ENCODE data around the gene NXPH1. TPM values are rescaled to one million over a fixed set of nuclear protein-coding genes. Genes with fewer than 3 reads are reported as not detected.
"Not testable (repeated sequence)": the region's sequence is repeated elsewhere in the genome, so short reads cannot be mapped to it uniquely, and the experiment has no call there.

NXPH1 gene
- total RNA-seq, 1 donor from 2014 or later: not detected

DNA sequence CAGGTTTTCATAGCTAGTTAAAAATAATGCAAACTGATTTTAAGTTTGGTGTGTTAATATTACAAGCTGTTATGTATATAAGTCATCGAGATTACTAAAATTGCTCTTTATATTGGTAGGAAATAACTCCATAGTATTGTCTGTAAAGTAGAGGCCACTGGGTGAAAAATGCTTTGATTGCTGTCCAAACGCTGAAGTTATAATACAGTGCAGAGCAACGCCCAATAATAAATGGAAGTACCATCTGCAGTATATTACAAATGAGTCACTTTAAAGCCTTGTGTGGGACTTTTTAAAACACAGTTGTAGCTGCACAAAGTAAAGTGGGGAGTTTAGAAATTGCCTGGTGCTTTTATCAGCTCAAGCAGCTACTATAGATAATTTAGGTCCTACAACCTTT is 196.1 kb downstream of the NXPH1 start:
- intact Hi-C loops (cut with DNase I): no loop called here
- ATAC-seq (no peak), DNase-seq (ENCODE audit: missing footprints) (no peak)

DNA sequence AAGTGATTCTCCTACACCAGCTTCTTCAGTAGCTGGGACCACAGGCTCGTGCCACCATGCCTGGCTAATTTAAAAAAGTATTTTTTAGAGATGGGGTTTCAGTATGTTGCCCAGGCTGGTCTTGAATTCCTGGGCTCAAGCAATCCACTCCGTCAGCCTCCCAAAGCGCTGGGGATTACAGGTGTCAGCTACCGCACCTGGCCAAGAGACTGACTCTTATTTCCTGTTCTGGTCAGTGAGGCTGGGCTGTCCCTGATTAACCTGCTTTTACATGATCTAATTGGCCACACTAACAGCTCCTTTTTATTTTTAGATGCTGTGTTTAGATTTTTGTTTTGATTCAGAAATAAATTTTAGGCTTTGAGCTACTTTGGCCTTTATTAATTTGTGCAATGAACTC is 203.9 kb downstream of the NXPH1 start:
- ATAC-seq: no peak
- no peak for DNase-seq (ENCODE audit: missing footprints)
- intact Hi-C loops (cut with DNase I): no loop called here

DNA sequence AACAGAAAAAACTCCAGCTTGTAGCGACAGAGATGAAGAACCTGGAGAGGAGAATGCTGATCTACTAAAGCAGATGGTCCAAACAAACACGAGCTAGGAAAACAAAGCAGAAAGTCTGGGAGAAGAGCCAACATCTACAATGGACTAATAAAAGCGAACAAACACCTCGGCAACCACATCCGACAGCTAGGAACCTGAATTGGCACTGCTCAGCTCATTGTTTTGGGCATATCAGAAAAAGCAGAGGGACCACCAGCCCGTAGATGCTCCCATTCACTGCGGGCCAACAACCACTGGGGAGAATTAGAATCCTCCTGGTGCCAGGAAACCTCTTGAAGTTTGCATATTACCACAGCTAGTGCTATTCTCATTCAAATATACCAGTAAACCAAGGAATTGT is 204.7 kb downstream of the NXPH1 start:
- DNase-seq (ENCODE audit: missing footprints): no peak
- intact Hi-C loops (cut with DNase I): no loop called here
- ATAC-seq: no peak

DNA sequence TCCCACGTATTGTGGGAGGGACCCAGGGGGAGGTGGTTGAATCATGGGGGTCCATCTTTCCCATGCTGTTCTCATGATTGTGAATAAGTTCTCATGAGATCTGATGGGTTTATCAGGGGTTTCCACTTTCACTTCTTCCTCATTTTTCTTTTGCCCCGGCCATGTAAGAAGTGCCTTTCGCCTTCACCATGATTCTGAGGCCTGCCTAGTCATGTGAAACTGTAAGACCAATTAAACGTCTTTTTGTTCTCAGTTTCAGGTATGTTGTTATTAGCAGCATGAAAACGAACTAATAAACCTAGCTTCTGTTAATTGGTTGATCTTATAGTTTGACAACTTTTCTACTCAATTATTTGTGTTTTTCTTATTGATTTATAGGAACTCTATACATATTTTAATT is 206.3 kb downstream of the NXPH1 start:
- DNase-seq (ENCODE audit: missing footprints) (no peak), ATAC-seq (no peak)
- intact Hi-C loops (cut with DNase I): no loop called here

DNA sequence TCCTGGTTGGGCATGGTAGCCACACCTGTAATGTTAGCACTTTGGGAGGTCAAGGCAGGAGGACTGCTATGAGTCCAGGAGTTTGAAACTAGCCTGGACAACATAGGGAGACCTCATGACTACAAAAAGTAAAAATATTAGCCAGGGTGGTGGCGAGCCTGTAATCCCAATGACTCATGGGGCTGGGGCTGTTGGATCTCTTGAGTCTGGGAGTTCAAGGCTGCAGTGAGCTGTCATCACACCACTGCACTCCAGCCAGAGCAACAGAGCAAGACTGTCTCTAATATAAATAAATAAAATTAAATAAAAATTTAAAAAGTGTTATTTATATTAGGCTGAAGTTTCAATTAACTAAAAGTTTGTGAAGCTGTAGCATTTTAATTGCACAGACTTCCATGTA is 207.3 kb downstream of the NXPH1 start:
- intact Hi-C loops (cut with DNase I): no loop called here
- ATAC-seq: no peak
- no peak for DNase-seq (ENCODE audit: missing footprints)

DNA sequence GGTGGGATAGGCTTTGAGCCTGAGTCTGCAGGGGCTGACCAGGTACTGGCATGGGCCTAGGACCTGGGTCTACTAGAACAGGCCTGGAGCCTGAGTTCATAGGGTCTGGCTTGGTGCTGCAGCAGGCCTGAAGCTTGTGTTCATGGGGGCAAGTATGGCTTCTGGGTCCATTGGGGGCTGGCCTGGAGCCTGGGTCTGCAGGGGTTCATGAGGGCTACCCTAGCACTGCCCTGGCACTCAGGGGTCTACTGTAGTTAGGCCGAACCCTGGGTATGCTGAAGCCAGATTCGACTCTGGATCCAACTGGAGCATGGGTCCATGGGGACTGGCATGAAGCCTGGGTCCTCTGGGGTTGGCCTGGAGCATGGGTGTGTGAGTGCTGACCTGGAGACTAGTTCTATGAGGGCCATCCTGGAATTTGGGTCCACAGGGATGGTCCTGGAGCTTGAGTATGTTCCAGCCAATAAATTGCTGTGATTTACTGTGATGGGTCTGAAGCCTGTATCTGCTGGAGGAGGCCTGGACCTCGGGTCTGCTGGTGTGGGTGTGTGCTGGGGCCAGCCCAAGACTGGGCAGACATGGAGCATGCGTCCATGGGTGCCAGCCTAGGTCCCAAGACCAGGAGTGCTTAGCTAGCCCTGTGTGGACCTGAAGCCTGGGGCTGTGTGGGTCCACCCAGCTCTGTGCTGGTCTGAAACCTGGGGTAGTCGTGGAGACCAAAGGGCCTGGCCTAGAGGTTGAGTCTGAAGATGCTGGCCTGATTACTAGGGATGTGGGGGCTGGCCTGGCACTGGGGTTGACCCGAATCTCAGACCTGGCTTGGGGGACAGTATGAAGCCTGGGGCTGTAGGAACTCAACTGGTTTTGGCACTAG is 235.5 kb downstream of the NXPH1 start:
- DNase-seq (ENCODE audit: missing footprints) (peak; percentile 39), ATAC-seq (no peak)
- intact Hi-C loops (cut with DNase I): no loop called here

DNA sequence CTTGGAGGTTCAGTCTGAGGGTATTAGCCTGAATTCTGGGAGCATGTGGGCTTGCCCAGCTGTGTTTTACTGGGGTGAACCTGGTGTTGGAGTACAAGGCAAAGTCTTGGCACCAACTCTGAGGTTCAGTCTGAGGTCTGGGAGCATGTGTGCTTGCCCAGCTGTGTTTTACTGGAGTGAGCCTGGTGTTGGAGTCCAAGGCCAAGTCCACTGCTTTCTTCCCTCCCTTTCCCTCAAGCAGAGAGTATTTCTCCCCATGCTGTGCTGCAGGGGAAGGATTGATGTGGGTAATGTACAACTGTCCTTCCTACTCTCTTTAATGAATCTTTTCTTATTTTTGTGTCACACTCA is 236.1 kb downstream of the NXPH1 start:
- DNase-seq (ENCODE audit: missing footprints) (no peak), ATAC-seq (no peak)
- intact Hi-C loops (cut with DNase I): no loop called here

DNA sequence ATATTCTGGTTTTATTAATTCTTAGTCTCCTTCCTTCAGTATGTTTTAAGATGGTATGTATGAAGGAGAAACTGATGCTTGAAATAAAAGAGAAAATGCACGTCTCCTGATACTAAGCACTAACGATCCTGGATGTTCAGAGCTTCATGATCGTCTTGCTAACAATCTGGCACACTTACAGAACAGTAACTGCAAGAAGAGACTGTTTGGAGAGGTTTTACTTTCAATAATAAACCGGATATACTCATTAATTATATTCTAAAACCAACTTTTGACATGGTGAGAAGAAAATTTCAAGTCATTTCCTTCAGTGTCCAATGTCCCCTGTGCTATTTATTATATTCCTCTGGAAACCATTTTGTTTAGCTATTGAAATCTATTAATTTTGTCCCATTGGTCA is 251.0 kb downstream of the NXPH1 start:
- intact Hi-C loops (cut with DNase I): no loop called here
- ATAC-seq: no peak
- DNase-seq (ENCODE audit: missing footprints): no peak

DNA sequence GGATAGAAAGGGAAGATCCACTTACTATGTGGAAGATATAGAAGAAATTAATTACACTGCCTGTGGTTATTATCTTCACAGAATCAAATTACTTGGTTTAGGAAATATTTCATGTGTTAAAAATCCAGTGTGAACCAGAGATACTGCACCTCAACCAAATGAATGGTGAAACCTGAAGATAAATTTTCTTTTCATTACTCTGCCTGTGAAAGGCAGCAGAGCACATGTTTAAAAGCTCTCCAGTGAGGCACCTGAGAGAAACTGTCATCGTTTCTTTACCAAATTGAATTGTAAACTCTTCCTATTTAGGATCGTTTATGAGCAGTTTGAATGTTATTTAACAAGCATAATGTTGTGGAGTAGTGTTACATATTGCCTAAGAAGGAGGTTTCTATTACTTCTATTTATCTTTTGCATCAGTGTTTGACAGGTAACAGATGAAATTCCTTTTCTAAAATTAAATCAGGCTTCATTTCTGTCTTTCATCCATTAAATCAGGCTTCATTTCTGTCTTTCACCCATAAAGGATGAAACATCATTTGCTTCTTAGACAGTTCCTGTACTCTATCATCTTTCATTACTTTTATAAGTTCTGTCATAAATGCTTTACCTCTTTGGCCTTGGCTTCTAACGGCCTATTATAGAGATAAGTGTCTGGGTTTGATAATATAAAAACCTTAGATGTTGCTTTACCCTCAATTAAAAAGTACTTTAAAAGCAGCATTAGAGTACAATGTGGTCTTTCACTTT is 266.6 kb downstream of the NXPH1 start:
- no peak for DNase-seq (ENCODE audit: missing footprints)
- no peak for ATAC-seq
- intact Hi-C loops (cut with DNase I): no loop called here

DNA sequence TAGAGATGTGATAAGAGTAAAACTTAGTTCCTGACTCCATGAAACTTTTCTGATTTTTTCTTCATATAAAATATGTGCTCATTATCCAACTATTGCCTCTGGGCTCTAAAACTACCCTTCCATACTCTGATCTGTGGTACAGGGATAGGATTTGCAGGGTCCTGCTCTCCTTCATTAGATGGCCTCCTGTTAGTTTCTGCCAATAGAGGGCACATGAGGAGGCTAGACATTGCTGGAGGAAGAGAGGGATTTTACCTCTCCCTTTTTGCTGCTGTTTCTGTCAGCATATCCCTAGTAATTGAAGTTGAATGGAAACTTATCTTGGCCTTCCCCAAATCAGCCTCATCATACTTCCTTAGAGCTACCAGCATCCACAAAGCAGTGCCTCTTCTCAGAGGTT is 269.4 kb downstream of the NXPH1 start:
- intact Hi-C loops (cut with DNase I): no loop called here
- DNase-seq (ENCODE audit: missing footprints) (no peak), ATAC-seq (no peak)

DNA sequence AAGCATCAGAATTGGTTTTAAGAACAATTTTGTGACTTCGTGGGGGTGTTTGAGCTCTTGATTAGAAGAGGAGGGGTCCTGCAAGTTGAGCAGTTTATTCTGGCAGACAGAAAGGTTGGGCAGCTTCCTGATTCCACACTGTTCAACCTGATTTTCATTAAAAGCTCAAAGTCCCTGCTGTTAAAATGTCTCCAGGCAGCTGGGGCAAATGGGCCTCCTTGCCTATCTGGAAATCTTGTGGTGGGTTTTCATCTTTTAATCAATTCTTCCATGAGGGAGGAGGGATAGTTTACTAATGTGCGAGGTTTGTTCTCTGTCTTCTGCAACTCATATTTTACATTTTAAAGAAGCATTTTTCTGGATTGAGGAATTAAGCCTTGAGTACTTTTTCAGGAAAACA is 276.7 kb downstream of the NXPH1 start:
- intact Hi-C loops (cut with DNase I): no loop called here
- no peak for ATAC-seq

DNA sequence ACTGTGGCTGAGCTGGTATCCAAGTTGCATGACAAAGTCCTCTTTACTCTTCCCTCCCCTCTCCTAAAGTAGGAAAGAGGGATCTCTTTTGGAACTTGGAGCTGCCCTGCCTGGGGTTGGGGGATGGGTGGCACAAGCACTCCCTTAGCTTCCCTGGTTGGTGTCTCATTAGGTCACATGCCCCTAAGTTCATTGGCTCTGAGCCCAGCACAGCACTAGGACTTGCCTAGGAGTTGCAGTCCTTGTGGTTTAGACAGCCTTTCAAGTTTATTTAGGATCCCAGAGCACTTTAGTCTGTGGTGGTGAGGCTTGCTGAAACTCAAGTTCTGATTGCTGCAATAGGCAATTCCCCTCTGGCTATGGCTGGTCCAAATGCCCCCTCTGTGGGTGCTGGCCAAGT is 281.4 kb downstream of the NXPH1 start:
- intact Hi-C loops (cut with DNase I): no loop called here
- DNase-seq (ENCODE audit: missing footprints) (no peak), ATAC-seq (no peak)

More for the DNA sequence above, 276.7 kb downstream of the NXPH1 start:
- no peak for DNase-seq (ENCODE audit: missing footprints)

DNA sequence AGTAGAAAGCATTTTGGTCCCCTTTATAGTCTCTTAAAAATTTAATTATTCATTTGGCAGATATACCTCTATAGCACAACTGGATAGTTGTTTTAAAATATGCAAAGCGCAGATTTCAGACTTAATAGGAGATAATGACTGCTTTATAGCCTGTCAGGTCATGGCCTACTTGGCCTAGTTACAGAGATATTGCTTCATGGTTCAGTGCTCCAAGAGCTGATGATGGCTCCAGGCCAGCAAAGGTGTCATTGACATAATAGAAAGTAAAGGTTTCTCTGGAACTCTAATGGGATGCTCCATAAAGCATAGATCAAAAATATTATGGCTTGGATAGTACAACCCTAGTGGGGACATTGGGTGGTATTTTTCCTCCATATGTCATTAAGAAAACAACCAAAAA is 285.7 kb downstream of the NXPH1 start:
- DNase-seq (ENCODE audit: missing footprints) (no peak), ATAC-seq (no peak)
- intact Hi-C loops (cut with DNase I): no loop called here

DNA sequence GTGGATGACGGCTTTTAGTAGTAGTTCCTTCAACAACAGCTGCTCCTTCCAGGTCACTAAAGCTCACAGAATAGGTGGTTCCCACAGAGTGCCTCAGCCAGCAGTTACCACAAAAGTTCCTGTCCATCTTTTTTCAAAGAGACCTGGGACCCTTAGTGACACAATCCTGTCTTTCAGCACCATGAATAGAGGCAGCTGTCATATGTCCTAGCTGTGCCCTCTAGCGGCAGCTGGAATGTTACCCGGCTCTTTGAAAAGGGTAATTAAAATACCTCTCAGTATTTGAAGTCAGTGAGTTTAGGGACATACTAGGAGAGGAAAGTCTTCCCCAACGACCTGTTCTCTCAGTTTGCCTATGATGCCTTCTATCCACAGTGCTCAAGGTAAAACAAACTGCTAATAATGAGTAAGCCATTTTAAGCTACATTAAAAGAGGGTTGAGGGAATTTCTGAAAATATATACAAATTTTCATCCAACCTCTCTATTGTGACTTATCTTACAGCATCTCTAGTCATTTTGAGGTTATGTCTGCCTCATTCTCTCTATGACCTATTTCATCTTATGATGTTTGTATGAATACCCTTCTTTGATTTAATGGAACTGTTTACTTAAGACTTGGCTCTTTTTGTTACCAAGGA is 290.8 kb downstream of the NXPH1 start:
- intact Hi-C loops (cut with DNase I): loop anchor here (10.0 kb wide), 1 partner anchor 309 kb away; no protein-coding TSS in a partner anchor
- ATAC-seq: no peak
- no peak for DNase-seq (ENCODE audit: missing footprints)

DNA sequence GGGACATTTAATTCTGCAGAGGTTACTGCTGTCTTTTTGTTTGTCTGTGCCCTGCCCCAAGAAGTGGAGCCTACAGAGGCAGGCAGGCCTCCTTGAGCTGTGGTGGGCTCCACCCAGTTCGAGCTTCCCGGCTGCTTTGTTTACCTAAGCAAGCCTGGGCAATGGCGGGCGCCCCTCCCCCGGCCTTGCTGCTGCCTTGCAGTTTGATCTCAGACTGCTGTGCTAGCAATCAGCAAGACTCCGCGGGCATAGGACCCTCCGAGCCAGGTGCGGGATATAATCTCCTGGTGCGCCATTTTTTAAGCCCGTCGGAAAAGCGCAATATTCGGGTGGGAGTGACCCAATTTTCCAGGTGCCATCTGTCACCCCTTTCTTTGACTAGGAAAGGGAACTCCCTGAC is 298.3 kb downstream of the NXPH1 start:
- DNase-seq (ENCODE audit: missing footprints); intact Hi-C loops (cut with DNase I); ATAC-seq: not testable (repeated sequence)

DNA sequence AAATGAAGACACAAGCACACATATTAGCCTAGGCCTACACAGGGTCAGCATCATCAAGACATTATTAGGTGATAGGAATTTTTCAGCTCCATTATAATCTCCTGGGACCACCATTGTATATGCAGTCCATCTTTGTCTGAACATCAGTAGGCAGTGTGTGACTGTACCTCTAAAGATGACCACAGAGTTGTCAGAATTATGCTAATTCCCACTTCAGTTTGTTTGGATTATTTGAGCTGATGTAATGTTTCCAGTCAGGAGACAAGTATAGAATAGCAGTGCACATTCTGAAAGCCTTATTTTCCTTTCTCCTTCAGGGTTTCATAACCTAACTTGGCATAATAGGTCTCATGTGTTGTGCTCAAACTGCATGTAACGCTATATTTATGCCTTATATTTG is 306.4 kb downstream of the NXPH1 start:
- ATAC-seq: no peak
- DNase-seq (ENCODE audit: missing footprints): no peak
- intact Hi-C loops (cut with DNase I): no loop called here

DNA sequence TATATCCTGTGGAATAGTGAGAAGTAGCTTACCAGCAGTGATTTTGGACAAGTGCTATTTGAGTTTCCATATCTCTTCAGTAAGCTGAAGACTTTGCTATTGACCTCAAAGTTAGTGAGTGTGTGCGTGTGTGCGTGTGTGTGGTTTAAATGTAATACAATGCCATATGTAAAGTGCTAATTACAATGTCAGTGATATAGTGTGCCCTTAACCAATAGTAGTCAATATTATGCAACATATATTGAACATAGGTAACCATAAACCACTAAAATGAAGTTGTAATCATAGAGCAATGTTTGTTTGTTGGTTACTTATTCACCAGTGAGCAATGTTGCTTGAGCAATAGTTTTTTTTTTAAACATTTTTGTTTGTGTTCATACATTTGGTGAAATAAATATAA is 309.4 kb downstream of the NXPH1 start:
- DNase-seq (ENCODE audit: missing footprints) (no peak), ATAC-seq (no peak)
- intact Hi-C loops (cut with DNase I): no loop called here

DNA sequence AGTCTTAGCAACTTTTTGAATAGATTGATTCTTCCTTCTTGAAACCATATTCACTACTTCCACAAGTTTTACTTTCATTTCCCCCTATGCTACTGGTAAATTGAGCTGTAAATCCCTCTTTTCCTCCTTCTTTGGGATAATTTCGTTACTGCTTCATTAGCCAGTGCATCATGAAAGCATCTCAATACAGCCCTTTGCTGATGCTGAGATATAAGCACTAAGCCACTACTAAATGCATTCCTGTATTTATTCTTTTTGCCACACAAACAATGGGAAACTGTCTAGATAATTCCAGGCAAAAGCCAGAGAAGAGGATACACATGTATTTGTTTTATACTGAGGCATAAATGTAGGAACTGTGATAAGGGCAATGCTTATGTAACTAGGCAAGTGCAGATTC is 313.9 kb downstream of the NXPH1 start:
- intact Hi-C loops (cut with DNase I): no loop called here
- ATAC-seq: no peak
- DNase-seq (ENCODE audit: missing footprints): no peak

DNA sequence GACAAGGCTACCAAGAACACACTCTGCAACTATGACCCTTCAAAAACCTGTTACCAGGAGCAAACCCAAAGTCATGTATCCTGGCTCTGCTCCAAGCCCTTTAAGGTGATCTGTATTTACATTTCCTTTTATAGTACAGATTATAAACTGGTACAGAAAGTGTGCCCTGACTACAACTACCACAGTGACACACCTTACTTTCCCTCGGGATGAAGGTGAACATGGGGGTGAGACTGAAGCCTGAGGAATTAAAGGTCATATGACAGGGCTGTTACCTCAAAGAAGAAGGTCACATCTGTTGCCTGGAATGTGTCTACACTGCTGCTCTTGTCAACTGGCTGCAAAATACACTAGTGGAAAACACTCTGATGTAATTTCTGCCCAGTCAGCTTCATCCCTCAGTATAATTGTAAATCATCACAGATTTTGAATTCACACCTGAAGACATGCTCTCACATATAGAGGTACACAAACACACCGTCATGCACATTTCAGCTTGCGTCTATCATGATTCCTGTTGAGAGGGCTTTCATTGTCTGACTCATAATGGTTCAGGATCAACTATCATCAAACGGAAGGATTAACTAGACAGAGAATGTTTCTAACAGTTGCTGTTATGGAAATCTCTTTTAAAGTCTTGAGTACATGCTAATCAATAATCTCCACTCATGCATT is 318.3 kb downstream of the NXPH1 start:
- intact Hi-C loops (cut with DNase I): no loop called here
- no peak for ATAC-seq
- DNase-seq (ENCODE audit: missing footprints): no peak
